Colonic mucosa (tissue), 4 donors: ENCODE measurements around the gene DCPS. TPM values are rescaled to one million over a fixed set of nuclear protein-coding genes. Genes with fewer than 3 reads are reported as not detected.

Source experiments
- DNase-seq: peaks from one replicate; pipeline ENCODE4 v3.0.0-alpha.2; 2020
- H3K27ac ChIP-seq: fragments of 200-600 bp; one replicate; pipeline ENCODE4 v1.8.0; 2021
- H3K27me3 ChIP-seq: fragments of 200-600 bp; one replicate; pipeline ENCODE4 v1.8.0; 2021
- H3K36me3 ChIP-seq: fragments of 200-600 bp; one replicate; pipeline ENCODE4 v1.8.0; 2021
- H3K4me1 ChIP-seq: fragments of 200-600 bp; one replicate; pipeline ENCODE4 v1.8.0; 2021; ENCODE audit warnings: mild to moderate bottlenecking
- H3K4me3 ChIP-seq: fragments of 200-600 bp; one replicate; pipeline ENCODE4 v1.8.0; 2021
- H3K9ac ChIP-seq, 2 donors: one replicate each; pipeline ENCODE4 v1.7.0; 2013; ENCODE audit warnings: control low read depth in 2 of 2, low read depth in 2 of 2, low read length in 2 of 2
- H3K9me3 ChIP-seq: fragments of 200-600 bp; one replicate; pipeline ENCODE4 v1.8.0; 2021
- CTCF ChIP-seq: fragments of 200-600 bp; IDR thresholded peaks from one replicate; pipeline ENCODE4 v1.8.0; 2022; ENCODE audit warnings: antibody characterized with exemption, mild to moderate bottlenecking
- intact Hi-C: fragments of 100-400 bp; cut with DNase I; formaldehyde crosslinking; loops from one replicate; pipeline ENCODE4 v1.14.1; 2022
- total RNA-seq, 2 donors: library from RNA; stranded (reverse); fragmentation: NEBNext Ultra II Directional in 1 of 2; extraction: Animal tissue kit (Norgen Biotek cat#: 25700) in 1 of 2; gene quantifications; one replicate each; pipeline ENCODE4 v1.2.1, GENCODE V29; 2021
- donor health status: healthy.
- donor health status: DM: no; HTN: no; CAD: no.
- donor health status: DM: no; HTN: no; CAD: no.

DCPS gene
- total RNA-seq, 2 donors from 2014 or later: 17.2 to 31.1 TPM

- TF ChIP-seq CTCF: no peak
- Histone ChIP-seq H3K27ac (no peak overlapping the region), H3K27me3 (no peaks in the 10 kb centered on the region), H3K9me3 (no peaks in the 10 kb centered on the region), H3K9ac (no peak overlapping the region), H3K4me1 (peaks cover 7% of the 10 kb centered on the region), H3K4me3 (no peak overlapping the region), H3K36me3 (no peaks in the 10 kb centered on the region)
- intact Hi-C loops: no loop called here
- DNase-seq: no peak
Observed at GRCh38 chr11:126280595-126280994, 23.3 kb upstream of the DCPS start.

GRCh38 chr11:126281245-126281644, 22.6 kb upstream of the DCPS start:
- H3K4me1 ChIP-seq: peaks cover 7% of the 10 kb centered on the region
- TF ChIP-seq CTCF: no peak
- no peaks in the 10 kb centered on the region for H3K9me3 ChIP-seq
- no peak overlapping the region for H3K27ac ChIP-seq
- no peaks in the 10 kb centered on the region for H3K36me3 ChIP-seq
- no peak for DNase-seq
- H3K9ac ChIP-seq: no peak overlapping the region
- H3K4me3 ChIP-seq: no peak overlapping the region
- intact Hi-C loops: no loop called here
- no peaks in the 10 kb centered on the region for H3K27me3 ChIP-seq

DNA sequence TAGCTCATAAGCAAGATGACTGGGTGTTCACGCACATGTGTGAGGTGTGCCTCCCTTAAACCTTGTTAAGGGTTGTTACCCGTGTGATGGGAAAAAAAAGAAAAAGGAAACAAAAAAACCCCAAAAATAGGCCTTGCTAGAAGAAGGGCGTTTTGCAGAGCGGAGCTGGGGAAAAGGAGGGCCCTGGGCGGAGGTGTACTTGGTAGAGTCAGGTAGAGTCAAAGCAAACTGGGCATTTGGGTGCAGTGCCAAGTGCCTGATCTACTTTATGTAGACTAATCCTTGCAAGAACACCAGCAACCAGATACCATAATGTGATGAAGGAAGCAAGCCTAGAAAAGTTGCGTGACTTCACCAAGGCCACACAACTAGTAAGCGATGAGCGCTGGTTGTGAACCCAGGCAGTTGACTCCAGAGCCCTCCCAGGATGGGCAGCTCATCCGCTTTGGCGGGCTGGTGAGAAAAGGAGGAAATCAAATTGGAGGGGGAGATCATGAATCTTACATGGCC, 22.1 kb upstream of the DCPS start:
- Histone ChIP-seq H3K27me3 (no peaks in the 10 kb centered on the region), H3K27ac (peak overlapping the region; percentile 95), H3K9ac (peak overlapping the region in 1 of 2 donors; percentile 90), H3K4me3 (no peak overlapping the region), H3K9me3 (no peaks in the 10 kb centered on the region), H3K4me1 (peaks cover 7% of the 10 kb centered on the region), H3K36me3 (no peaks in the 10 kb centered on the region)
- no peak for TF ChIP-seq CTCF
- DNase-seq: no peak
- intact Hi-C loops: no loop called here

DNA sequence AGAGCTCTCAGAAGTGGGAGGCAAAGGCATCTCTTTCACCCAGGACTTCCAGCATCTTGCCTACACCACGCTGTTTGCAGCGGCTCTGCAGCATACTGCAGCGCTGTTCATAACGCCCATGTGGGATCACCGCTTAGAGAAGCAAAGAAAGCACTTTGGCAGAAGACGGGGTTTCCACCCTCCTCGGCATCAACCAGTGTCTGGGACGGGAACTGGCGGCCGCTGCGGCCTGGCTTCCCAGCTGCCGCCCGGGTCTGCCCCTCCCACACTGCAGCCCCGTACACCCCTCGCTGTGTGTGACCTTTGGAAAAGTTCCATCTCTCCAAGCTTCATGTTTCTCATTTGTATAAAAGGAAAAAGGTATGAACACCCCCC, 21.5 kb upstream of the DCPS start:
- peaks cover 7% of the 10 kb centered on the region for H3K4me1 ChIP-seq
- DNase-seq: peak; percentile 53
- no peak for TF ChIP-seq CTCF
- H3K9me3 ChIP-seq: no peaks in the 10 kb centered on the region
- peak overlapping the region; percentile 95 for H3K27ac ChIP-seq
- H3K4me3 ChIP-seq: peak overlapping the region; percentile 76
- H3K9ac ChIP-seq: peak overlapping the region; percentile 60 to 90
- no peaks in the 10 kb centered on the region for H3K36me3 ChIP-seq
- no peaks in the 10 kb centered on the region for H3K27me3 ChIP-seq
- intact Hi-C loops: no loop called here

DNA sequence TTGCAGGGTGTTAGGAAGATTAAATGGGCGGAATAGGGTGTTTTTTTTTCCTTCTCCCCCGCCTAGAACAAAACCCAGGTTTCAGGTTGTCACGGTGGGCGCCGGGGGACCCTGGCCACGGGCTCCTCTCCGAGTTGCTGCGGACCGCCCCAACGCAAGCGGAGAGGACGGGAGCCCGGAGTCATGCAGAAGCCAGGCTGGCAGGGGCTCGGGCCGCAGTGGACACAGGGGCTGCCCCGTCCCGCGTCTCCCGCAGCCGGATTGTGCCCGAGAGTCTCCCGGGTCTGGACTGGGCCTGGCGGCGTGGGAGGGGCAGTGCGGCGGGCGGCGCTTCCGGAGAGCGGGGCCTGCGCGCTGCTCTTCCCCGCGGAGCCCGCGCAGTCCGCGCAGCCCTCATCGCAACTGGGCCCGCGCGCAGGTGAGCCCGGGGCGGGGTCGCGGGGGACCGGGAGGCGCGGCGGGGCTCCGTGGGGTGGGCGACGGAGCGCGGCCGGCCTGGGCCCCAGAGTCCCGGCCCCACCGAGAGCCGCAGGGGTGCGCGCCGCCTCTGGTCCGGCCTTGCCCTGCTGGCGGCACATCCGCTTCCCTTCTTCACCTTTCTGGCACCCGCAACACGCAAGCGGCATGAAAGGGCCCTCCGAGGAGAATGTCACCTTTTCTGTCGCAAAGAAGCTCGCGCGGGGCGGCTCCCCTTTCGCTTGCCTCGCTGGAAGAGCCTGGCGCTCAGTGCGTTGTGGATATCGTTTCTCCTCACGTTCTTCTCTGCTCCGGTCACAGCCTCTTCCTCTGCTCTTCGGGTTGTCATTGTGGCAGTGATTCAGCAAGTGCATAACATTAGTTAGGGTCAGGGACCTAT, 20.9 kb upstream of the DCPS start, which contains the start of gene TIRAP:
Gene TIRAP, plus strand, starts transcription at position 358 of the 856 bp plus-strand sequence. CDS start 7,802 bp downstream, outside the sequence.
- Histone ChIP-seq H3K4me1 (peaks cover 7% of the 10 kb centered on the region), H3K9ac (peak within 1 kb of the TSS; percentile 60 to 90), H3K36me3 (no peaks in the 10 kb centered on the region), H3K4me3 (peak within 1 kb of the TSS; percentile 76), H3K27me3 (no peaks in the 10 kb centered on the region), H3K27ac (peak within 1 kb of the TSS; percentile 95), H3K9me3 (no peaks in the 10 kb centered on the region)
- intact Hi-C loops: no loop called here
- TF ChIP-seq CTCF: no peak
- peak; percentile 77 for DNase-seq
